ES-I3 (cell line): ENCODE results near the gene VIPR2.
A peak's percentile ranks its signal among the peaks of the same experiment; 100 is the strongest.

Source experiments
- H3K36me3 ChIP-seq: 2 replicates; pipeline ENCODE4 v1.6.1; 2013; ENCODE audit warnings: mild to moderate bottlenecking, low read length, control low read depth, moderate library complexity; ENCODE audit not compliant: insufficient read depth
- H3K4me1 ChIP-seq: 2 replicates; pipeline ENCODE4 v1.6.1; 2013; ENCODE audit warnings: mild to moderate bottlenecking, control low read depth, low read length; ENCODE audit not compliant: insufficient read depth
- H3K9ac ChIP-seq: 2 replicates; pipeline ENCODE4 v1.6.1; 2013; ENCODE audit warnings: low read depth, mild to moderate bottlenecking, low read length, moderate library complexity
- H3K9me3 ChIP-seq: 2 replicates; pipeline ENCODE4 v1.6.1; 2013; ENCODE audit warnings: mild to moderate bottlenecking, low read length, moderate library complexity; ENCODE audit not compliant: control insufficient read depth, insufficient read depth

The VIPR2 gene

GRCh38 chr7:159046300-159046699, 98.4 kb downstream of the VIPR2 start:
- Histone ChIP-seq H3K36me3 (no peaks in the 10 kb centered on the region), H3K9ac (no peak overlapping the region), H3K9me3 (peaks cover 3% of the 10 kb centered on the region), H3K4me1 (peaks cover 4% of the 10 kb centered on the region; the same call in 1 of the 2 replicates)

- Histone ChIP-seq H3K9me3 (peaks cover 3% of the 10 kb centered on the region), H3K36me3 (no peaks in the 10 kb centered on the region), H3K4me1 (peaks cover 4% of the 10 kb centered on the region; the same call in 1 of the 2 replicates), H3K9ac (no peak overlapping the region)
Observed at GRCh38 chr7:159045839-159046238, 98.8 kb downstream of the VIPR2 start.

- Histone ChIP-seq H3K9me3 (peaks cover 3% of the 10 kb centered on the region), H3K36me3 (no peaks in the 10 kb centered on the region), H3K9ac (no peak overlapping the region), H3K4me1 (0 out of 2 replicates have a peak, but pooled peaks cover 4% of the 10 kb centered on the region)
Observed at GRCh38 chr7:159042581-159043101, 102.0 kb downstream of the VIPR2 start.

GRCh38 chr7:159042103-159042502, 102.6 kb downstream of the VIPR2 start:
- H3K4me1 ChIP-seq = peaks cover 2% of the 10 kb centered on the region; the same call in 1 of the 2 replicates
- H3K9me3 ChIP-seq = peaks cover 3% of the 10 kb centered on the region
- H3K36me3 ChIP-seq = no peaks in the 10 kb centered on the region
- no peak overlapping the region for H3K9ac ChIP-seq

GRCh38 chr7:159040912-159041711, 103.6 kb downstream of the VIPR2 start:
- Histone ChIP-seq H3K4me1 (peaks cover 6% of the 10 kb centered on the region; the same call in 1 of the 2 replicates), H3K36me3 (no peaks in the 10 kb centered on the region), H3K9ac (no peak overlapping the region), H3K9me3 (peaks cover 3% of the 10 kb centered on the region)

- H3K36me3 ChIP-seq = no peaks in the 10 kb centered on the region
- H3K9me3 ChIP-seq = peaks cover 3% of the 10 kb centered on the region
- peaks cover 6% of the 10 kb centered on the region; the same call in 1 of the 2 replicates for H3K4me1 ChIP-seq
- H3K9ac ChIP-seq = no peak overlapping the region
Observed at GRCh38 chr7:159040146-159040545, 104.5 kb downstream of the VIPR2 start.

- Histone ChIP-seq H3K9ac (no peak overlapping the region), H3K36me3 (no peaks in the 10 kb centered on the region), H3K4me1 (peaks cover 6% of the 10 kb centered on the region; the same call in 1 of the 2 replicates), H3K9me3 (peaks cover 3% of the 10 kb centered on the region)
Observed at GRCh38 chr7:159039716-159040115, 105.0 kb downstream of the VIPR2 start.

GRCh38 chr7:159038066-159038465, 106.6 kb downstream of the VIPR2 start:
- Histone ChIP-seq H3K4me1 (peaks cover 6% of the 10 kb centered on the region; the same call in 1 of the 2 replicates), H3K9ac (no peak overlapping the region), H3K36me3 (no peaks in the 10 kb centered on the region), H3K9me3 (no peaks in the 10 kb centered on the region; the same call in 1 of the 2 replicates)

GRCh38 chr7:159036916-159037605, 107.6 kb downstream of the VIPR2 start:
- no peaks in the 10 kb centered on the region for H3K36me3 ChIP-seq
- H3K9me3 ChIP-seq = no peaks in the 10 kb centered on the region; the same call in 1 of the 2 replicates
- H3K9ac ChIP-seq = peak overlapping the region; percentile 22; the same call in 1 of the 2 replicates
- H3K4me1 ChIP-seq = peaks cover 7% of the 10 kb centered on the region; the same call in 1 of the 2 replicates

GRCh38 chr7:159035571-159036073, 109.0 kb downstream of the VIPR2 start:
- Histone ChIP-seq H3K9me3 (no peaks in the 10 kb centered on the region), H3K36me3 (no peaks in the 10 kb centered on the region), H3K4me1 (peaks cover 9% of the 10 kb centered on the region; the same call in 1 of the 2 replicates), H3K9ac (no peak overlapping the region)

- H3K9me3 ChIP-seq = no peaks in the 10 kb centered on the region
- H3K36me3 ChIP-seq = no peaks in the 10 kb centered on the region
Observed at GRCh38 chr7:159034988-159035387, 109.7 kb downstream of the VIPR2 start.

GRCh38 chr7:159034394-159034793, 110.3 kb downstream of the VIPR2 start:
- H3K9me3 ChIP-seq = no peaks in the 10 kb centered on the region
- peaks cover 9% of the 10 kb centered on the region; the same call in 1 of the 2 replicates for H3K4me1 ChIP-seq

More at GRCh38 chr7:159034988-159035387, 109.7 kb downstream of the VIPR2 start:
- Histone ChIP-seq H3K4me1 (peaks cover 9% of the 10 kb centered on the region; the same call in 1 of the 2 replicates), H3K9ac (no peak overlapping the region)

GRCh38 chr7:159033956-159034355, 110.7 kb downstream of the VIPR2 start:
- Histone ChIP-seq H3K9me3 (no peaks in the 10 kb centered on the region), H3K36me3 (no peaks in the 10 kb centered on the region), H3K9ac (no peak overlapping the region), H3K4me1 (peaks cover 9% of the 10 kb centered on the region; the same call in 1 of the 2 replicates)

More at GRCh38 chr7:159034394-159034793, 110.3 kb downstream of the VIPR2 start:
- Histone ChIP-seq H3K9ac (no peak overlapping the region), H3K36me3 (no peaks in the 10 kb centered on the region)

- no peaks in the 10 kb centered on the region for H3K9me3 ChIP-seq
- H3K36me3 ChIP-seq = no peaks in the 10 kb centered on the region
- H3K9ac ChIP-seq = no peak overlapping the region
- peaks cover 9% of the 10 kb centered on the region; the same call in 1 of the 2 replicates for H3K4me1 ChIP-seq
Observed at GRCh38 chr7:159033473-159033825, 111.2 kb downstream of the VIPR2 start.
